K562 (cell line): ENCODE results near the gene POU2F3. TPM values are rescaled to one million over a fixed set of nuclear protein-coding genes. Genes with fewer than 3 reads are reported as not detected.

Experiments
- ATAC-seq: fragments of 200-7000 bp; cut with Tn5 transposase; 3 replicates; pipeline ENCODE4 v1.9.1; 2020; ENCODE audit warnings: moderate library complexity
- BruUV-seq: library from RNA; stranded (reverse); fragments of 400-500 nt; replicated peaks from 2 replicates; lab custom pipeline; 2021; lab: Mats Ljungman, UMichigan
- CTCF ChIA-PET: fragments of 300-600 bp; formaldehyde crosslinking; extraction: SDS; loops from one replicate; lab custom pipeline; 2021; ENCODE audit warnings: low intra/inter-chr PET ratio; lab: Yijun Ruan, JAX
- POLR2A ChIA-PET: fragments of 300-600, 350-650 bp; sonication (Branson Sonifier 250); formaldehyde crosslinking; extraction: SDS; loops from one replicate; lab custom pipeline; 2021; ENCODE audit warnings: antibody characterized with exemption, inconsistent platforms; lab: Yijun Ruan, JAX
- DNase-seq, 4 experiments: peaks; one replicate each; pipeline versions ENCODE4 v3.0.0 to v3.0.0-alpha.2; 2011 to 2018; ENCODE audit warnings: low spot score in 3 of 4, mixed read lengths in 3 of 4; ENCODE audit errors: extremely low read depth in 1 of 4
- FAIRE-seq: peaks from 2 replicates; lab custom pipeline; 2011; peaks lifted over from hg19 to GRCh38; lab: Jason Lieb, UNC
- H2AFZ ChIP-seq: 2 replicates; pipeline ENCODE4 v1.6.0; 2011; ENCODE audit warnings: low read depth, low read length, control low read depth, inconsistent platforms
- H3K27ac ChIP-seq: fragments of 200-600 bp; 3 replicates; pipeline ENCODE4 v1.8.0; 2011; ENCODE audit warnings: low read depth, mild to moderate bottlenecking, control low read depth, inconsistent platforms, low read length, moderate library complexity, mixed read lengths; ENCODE audit errors: extremely low read depth
- H3K27me3 ChIP-seq, 2 experiments: fragments of 300-600 bp in 1 of 2; 2 replicates in 1 of 2; 3 replicates in 1 of 2; pipeline versions ENCODE4 v1.6.0 to v1.8.0; 2011; ENCODE audit warnings: inconsistent platforms in 2 of 2, low read length in 2 of 2, mild to moderate bottlenecking in 1 of 2, mixed read lengths in 1 of 2, moderate library complexity in 1 of 2; ENCODE audit not compliant: control insufficient read depth in 2 of 2, insufficient read depth in 2 of 2
- H3K36me3 ChIP-seq: fragments of 300-600 bp; 3 replicates; pipeline ENCODE4 v1.8.0; 2011; ENCODE audit warnings: mild to moderate bottlenecking, low read length, inconsistent platforms; ENCODE audit not compliant: control insufficient read depth, insufficient read depth
- H3K4me1 ChIP-seq, 2 experiments: fragments of 200-600 bp in 1 of 2; replicated peaks in 1 of 2; 2 replicates in 1 of 2; 3 replicates in 1 of 2; pipeline versions ENCODE4 v1.5.1 to v1.8.0; 2011; ENCODE audit warnings: inconsistent platforms in 2 of 2, low read length in 2 of 2, mild to moderate bottlenecking in 1 of 2, mixed read lengths in 1 of 2, moderate library complexity in 1 of 2; ENCODE audit not compliant: control insufficient read depth in 2 of 2, insufficient read depth in 2 of 2
- H3K4me2 ChIP-seq: 2 replicates; pipeline ENCODE4 v1.6.1; 2011; ENCODE audit warnings: low read length, control low read depth, inconsistent platforms, mixed read lengths; ENCODE audit not compliant: insufficient read depth
- H3K4me3 ChIP-seq: fragments of 200-600 bp; sonication (generic), shearing (Covaris generic); 2 replicates; pipeline ENCODE4 v1.5.1; 2016; ENCODE audit warnings: control low read depth, inconsistent platforms
- H3K79me2 ChIP-seq: fragments of 200-600 bp; 3 replicates; pipeline ENCODE4 v1.8.0; 2011; ENCODE audit warnings: low read length, inconsistent platforms; ENCODE audit not compliant: control insufficient read depth, insufficient read depth
- H3K9ac ChIP-seq, 2 experiments: 2 replicates each; pipeline versions ENCODE4 v1.6.0 to v1.6.1; 2011; ENCODE audit warnings: low read depth in 2 of 2, low read length in 2 of 2, control low read depth in 1 of 2, inconsistent platforms in 1 of 2, mild to moderate bottlenecking in 1 of 2, mixed read lengths in 1 of 2; ENCODE audit not compliant: insufficient read depth in 1 of 2
- H3K9me1 ChIP-seq: one replicate; pipeline ENCODE4 v1.6.0; 2011; ENCODE audit warnings: inconsistent platforms, mild to moderate bottlenecking, low read length, moderate library complexity; ENCODE audit not compliant: control insufficient read depth, insufficient read depth
- H3K9me3 ChIP-seq: replicated peaks from 2 replicates; pipeline ENCODE4 v1.5.1; 2011; ENCODE audit warnings: low read depth, low read length, inconsistent platforms; ENCODE audit not compliant: control insufficient read depth, insufficient read depth
- H4K20me1 ChIP-seq: replicated peaks from 2 replicates; pipeline ENCODE4 v1.6.1; 2011; ENCODE audit warnings: low read length, inconsistent platforms, mixed read lengths; ENCODE audit not compliant: control insufficient read depth, insufficient read depth
- BRF1 ChIP-seq: IDR thresholded peaks from 3 replicates; pipeline ENCODE4 v1.6.1; 2011; ENCODE audit warnings: borderline replicate concordance, mild to moderate bottlenecking; ENCODE audit not compliant: insufficient read length; ENCODE audit errors: extremely low read depth
- CC2D1A ChIP-seq: fragments of 450-650 bp; IDR thresholded peaks from 2 replicates; pipeline ENCODE4 v1.6.1; 2017; ENCODE audit warnings: mild to moderate bottlenecking
- GABPA ChIP-seq: fragments of 200-800 bp; sonication (Bioruptor generic); conservative IDR thresholded peaks from 2 replicates; pipeline ENCODE4 v1.6.1; 2016; ENCODE audit warnings: low read depth, missing genetic modification characterization, missing compliant biosample characterization
- HDAC3 ChIP-seq: fragments of 450-650 bp; IDR thresholded peaks from 2 replicates; pipeline ENCODE4 v1.6.1; 2018; ENCODE audit warnings: borderline replicate concordance, mild to moderate bottlenecking, moderate library complexity; ENCODE audit not compliant: partially characterized antibody
- NFRKB ChIP-seq: fragments of 450-650 bp; IDR thresholded peaks from 2 replicates; pipeline ENCODE4 v1.6.1; 2016; ENCODE audit warnings: low read depth
- PHF20 ChIP-seq: fragments of 450-650 bp; IDR thresholded peaks from 2 replicates; pipeline ENCODE4 v1.6.1; 2018; ENCODE audit not compliant: partially characterized antibody
- PTBP1 ChIP-seq: fragments of 200-400 bp; formaldehyde crosslinking; IDR thresholded peaks from 2 replicates; pipeline ENCODE4 v1.6.1; 2017; ENCODE audit warnings: low read depth, low read length
- SPI1 ChIP-seq: IDR thresholded peaks from 2 replicates; pipeline ENCODE4 v1.6.1; 2011; ENCODE audit warnings: low read depth, low read length, control low read depth, borderline replicate concordance
- ZNF217 ChIP-seq: sonication (generic); formaldehyde crosslinking; IDR thresholded peaks from 2 replicates; pipeline ENCODE4 v1.8.0; 2022; ENCODE audit warnings: mild to moderate bottlenecking, missing genetic modification reagents
- ZNF644 ChIP-seq: fragments of 200-800 bp; sonication (Bioruptor generic); IDR thresholded peaks from 2 replicates; pipeline ENCODE4 v1.6.1; 2016; ENCODE audit warnings: low read depth, missing genetic modification characterization, missing compliant biosample characterization
- WGBS: fragments of 100-300 bp; shearing (Covaris generic); methylation state at CpG from one replicate; pipeline ENCODE4 v1.1.6; 2016; ENCODE audit warnings: low coverage, mixed read lengths; ENCODE audit not compliant: insufficient coverage; ENCODE audit errors: missing lambda C conversion rate; 5-methylcytosine and 5-hydroxymethylcytosine counted together
- in situ Hi-C: fragments of 300-500 bp; cut with MboI; formaldehyde crosslinking; loops from 4 replicates; pipeline ENCODE4 v1.15.0; 2018; ENCODE audit warnings: inconsistent platforms, mixed read lengths
- intact Hi-C: fragments of 100-400 bp; cut with micrococcal nuclease; formaldehyde crosslinking; loops from 2 replicates; pipeline ENCODE4 v1.14.2; 2022
- polyA plus RNA-seq, 8 experiments: library from polyadenylated mRNA; depleted of rRNA in 4 of 8; stranded (reverse) in 5 of 8; unstranded in 3 of 8; fragments of >200 nt; fragmentation: Nextera tagmentation in 2 of 8; fragmentation: Illumina TruSeq in 1 of 8; extraction: Ambion mirVana in 2 of 8; extraction: Trizol in 1 of 8; gene quantifications; 2 replicates each; pipeline versions ENCODE4 v1.2.1 to v1.2.3, GENCODE V29; 2011 to 2014; ENCODE audit warnings: inconsistent platforms in 1 of 8, missing spikeins in 1 of 8
- total RNA-seq, 7 experiments: library from RNA; depleted of rRNA in 6 of 7; stranded (reverse); fragments of >200 nt in 6 of 7; fragmentation: Illumina TruSeq in 2 of 7; extraction: Trizol in 2 of 7; gene quantifications; 2 replicates each; pipeline versions ENCODE4 v1.2.1 to v1.2.3, GENCODE V29; 2011 to 2021; ENCODE audit warnings: low replicate concordance in 1 of 7
- TF ChIP-seq, protein P1 (sequence below): IDR thresholded peaks from 3 replicates; pipeline ENCODE4 v1.6.1; 2011; ENCODE audit warnings: borderline replicate concordance, mild to moderate bottlenecking, moderate library complexity; ENCODE audit not compliant: insufficient read length; ENCODE audit errors: extremely low read depth

The POU2F3 gene
- total and polyA plus RNA-seq, 9 of the 15 experiments (the other 6 are each of a cell fraction or from before 2014, with no cell fraction given) = not detected

DNA sequence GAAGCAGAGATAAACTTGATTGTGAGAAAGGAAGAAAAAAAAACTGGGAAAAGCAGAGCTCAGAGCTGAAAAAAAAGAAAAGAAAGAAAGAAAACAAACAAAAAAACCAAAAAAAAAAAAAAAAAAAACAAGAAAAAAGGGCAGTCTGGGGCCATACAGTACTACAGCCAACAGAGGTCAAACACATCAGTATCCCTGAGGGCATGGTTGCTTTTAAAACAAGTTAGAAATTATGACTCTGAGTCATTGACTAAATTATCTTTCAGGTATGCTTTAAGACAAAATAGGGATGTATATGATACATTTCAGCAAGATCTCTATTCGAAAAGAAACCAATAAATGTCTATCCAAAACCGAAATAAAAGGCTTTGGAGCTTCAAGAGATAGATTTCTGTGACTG lies 48.1 kb downstream of the POU2F3 start (continued):
- no peak for TF ChIP-seq ZNF644 (tag)
- no peak for TF ChIP-seq ZNF217 (CRISPR knock-in tag)
- TF ChIP-seq BRF1 = no peak
- TF ChIP-seq CC2D1A = no peak

DNA sequence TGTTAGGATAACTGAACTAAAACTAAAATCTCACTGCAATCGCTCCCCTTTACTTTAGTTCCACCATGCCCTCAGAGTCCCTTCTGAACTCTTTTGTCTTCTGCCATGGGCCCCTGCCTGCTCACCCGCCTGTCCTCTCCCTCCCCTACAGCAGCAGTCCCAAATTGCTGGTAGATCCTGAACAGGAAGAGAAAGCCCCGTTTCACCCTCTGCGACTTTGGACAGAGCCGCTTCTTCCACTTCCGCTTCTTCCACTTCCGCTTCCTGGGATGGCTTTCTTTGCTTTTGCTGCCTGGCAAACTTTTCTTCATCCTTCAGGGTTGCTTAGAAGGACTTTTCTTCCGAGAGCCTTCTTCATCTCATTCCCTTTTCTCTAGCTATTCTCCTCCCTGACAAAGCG lies 49.5 kb downstream of the POU2F3 start:
- 32% methylated on average over 9 of the region's 9 CpGs for whole genome bisulfite sequencing
- TF ChIP-seq SPI1 = peak; percentile 85
- TF ChIP-seq GABPA (tag) = 0 out of 2 replicates have a peak, but pooled peaks have one; percentile 12
- no peak for TF ChIP-seq HDAC3
- TF ChIP-seq, protein P1, sequence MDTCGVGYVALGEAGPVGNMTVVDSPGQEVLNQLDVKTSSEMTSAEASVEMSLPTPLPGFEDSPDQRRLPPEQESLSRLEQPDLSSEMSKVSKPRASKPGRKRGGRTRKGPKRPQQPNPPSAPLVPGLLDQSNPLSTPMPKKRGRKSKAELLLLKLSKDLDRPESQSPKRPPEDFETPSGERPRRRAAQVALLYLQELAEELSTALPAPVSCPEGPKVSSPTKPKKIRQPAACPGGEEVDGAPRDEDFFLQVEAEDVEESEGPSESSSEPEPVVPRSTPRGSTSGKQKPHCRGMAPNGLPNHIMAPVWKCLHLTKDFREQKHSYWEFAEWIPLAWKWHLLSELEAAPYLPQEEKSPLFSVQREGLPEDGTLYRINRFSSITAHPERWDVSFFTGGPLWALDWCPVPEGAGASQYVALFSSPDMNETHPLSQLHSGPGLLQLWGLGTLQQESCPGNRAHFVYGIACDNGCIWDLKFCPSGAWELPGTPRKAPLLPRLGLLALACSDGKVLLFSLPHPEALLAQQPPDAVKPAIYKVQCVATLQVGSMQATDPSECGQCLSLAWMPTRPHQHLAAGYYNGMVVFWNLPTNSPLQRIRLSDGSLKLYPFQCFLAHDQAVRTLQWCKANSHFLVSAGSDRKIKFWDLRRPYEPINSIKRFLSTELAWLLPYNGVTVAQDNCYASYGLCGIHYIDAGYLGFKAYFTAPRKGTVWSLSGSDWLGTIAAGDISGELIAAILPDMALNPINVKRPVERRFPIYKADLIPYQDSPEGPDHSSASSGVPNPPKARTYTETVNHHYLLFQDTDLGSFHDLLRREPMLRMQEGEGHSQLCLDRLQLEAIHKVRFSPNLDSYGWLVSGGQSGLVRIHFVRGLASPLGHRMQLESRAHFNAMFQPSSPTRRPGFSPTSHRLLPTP = no peak
- TF ChIP-seq PHF20 = no peak
- no peak for TF ChIP-seq PTBP1
- TF ChIP-seq NFRKB = no peak

More for the DNA sequence above, 49.5 kb downstream of the POU2F3 start:
- in situ Hi-C loops (no loop called here), intact Hi-C loops (no loop called here)
- Histone ChIP-seq H4K20me1 (0 out of 2 replicates have a peak, but pooled peaks cover 2% of the 10 kb centered on the region), H3K4me3 (no peak overlapping the region), H3K9ac (no peak overlapping the region), H2AFZ (peak overlapping the region; percentile 47), H3K27me3 (peaks cover 12 to 13% of the 10 kb centered on the region in 2 experiments; a peak in 4 of 5 replicates), H3K4me2 (no peak overlapping the region), H3K36me3 (no peaks in the 10 kb centered on the region), H3K9me1 (no peaks in the 10 kb centered on the region), H3K9me3 (no peaks in the 10 kb centered on the region), H3K79me2 (no peaks in the 10 kb centered on the region), H3K4me1 (no peaks in the 10 kb centered on the region), H3K27ac (no peak overlapping the region)
- DNase-seq (no peak), FAIRE-seq (no peak), ATAC-seq (peak; percentile 49; the same call in 2 of the 3 replicates)
- CTCF ChIA-PET = no interaction called here
- no TSS peak for BruUV-seq
- POLR2A ChIA-PET = interaction anchor here (0.8 to 1.1 kb wide), 2 partner anchors 13 to 1099 kb away, joined by 3 read pairs; no protein-coding TSS in a partner anchor
